AG04450 (cell line): ENCODE results near the gene BRF1. TPM values are rescaled to one million over a fixed set of nuclear protein-coding genes. Genes with fewer than 3 reads are reported as not detected.

Source experiments
- CTCF ChIA-PET: fragments of 300-600, 350-600 bp; formaldehyde crosslinking; extraction: SDS; loops from one replicate; lab custom pipeline; 2022; ENCODE audit warnings: antibody characterized with exemption, inconsistent platforms; lab: Charles Lee
- POLR2A ChIA-PET: fragments of 350-600 bp; formaldehyde crosslinking; extraction: SDS; loops from one replicate; lab custom pipeline; 2021; ENCODE audit warnings: antibody characterized with exemption, inconsistent platforms; lab: Yijun Ruan, JAX
- DNase-seq: peaks from one replicate; pipeline ENCODE4 v3.0.0-alpha.2; 2011; ENCODE audit warnings: low read depth, low spot score
- H3K27ac ChIP-seq: one replicate; pipeline ENCODE4 v1.5.1; 2012; ENCODE audit warnings: low read depth, low read length, control low read depth
- H3K27me3 ChIP-seq: one replicate; pipeline ENCODE4 v1.6.0; 2012; ENCODE audit warnings: low read length; ENCODE audit not compliant: control insufficient read depth, insufficient read depth
- H3K4me3 ChIP-seq: 2 replicates; pipeline ENCODE4 v1.5.1; 2011; ENCODE audit warnings: mild to moderate bottlenecking, low read depth, low read length, control low read depth
- H3K9me3 ChIP-seq: 2 replicates; pipeline ENCODE4 v1.5.1; 2012; ENCODE audit warnings: low read length; ENCODE audit not compliant: control insufficient read depth, insufficient read depth
- polyA plus RNA-seq: library from polyadenylated mRNA; depleted of rRNA; stranded (reverse); fragments of >200 nt; gene quantifications from 2 replicates; pipeline ENCODE4 v1.2.3, GENCODE V29; 2011; rRNA removed
- TF ChIP-seq, protein P1 (sequence below): IDR thresholded peaks from 2 replicates; pipeline ENCODE4 v1.5.1; 2011; ENCODE audit warnings: low read depth, low read length, control low read depth, inconsistent platforms

BRF1 gene
- polyA plus RNA-seq, 1 experiment: 6.3 TPM

DNA sequence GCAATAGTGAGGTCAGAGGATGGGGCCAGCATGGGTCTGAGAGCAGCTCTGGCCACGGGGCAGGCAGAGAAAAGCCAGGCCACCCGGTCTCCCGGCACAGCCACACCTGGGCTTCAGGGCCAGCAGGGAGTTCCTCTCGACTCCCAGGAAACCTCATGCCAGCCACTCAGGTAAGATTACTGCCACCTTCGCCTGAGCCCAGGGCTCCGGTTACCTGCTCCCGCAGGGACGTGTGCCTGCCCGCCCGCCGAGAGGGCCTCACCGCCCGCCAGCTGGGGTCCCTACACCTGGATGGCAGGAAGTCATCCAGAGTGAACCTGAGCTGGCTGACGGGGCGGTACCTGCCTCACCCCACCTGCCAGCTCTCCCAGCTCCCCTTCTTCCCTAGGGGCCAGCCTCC, 139.5 kb downstream of the BRF1 start:
- CTCF ChIA-PET: no interaction called here
- H3K27ac ChIP-seq: no peak overlapping the region
- peaks cover 11% of the 10 kb centered on the region for H3K27me3 ChIP-seq
- DNase-seq: no peak
- no peak overlapping the region for H3K4me3 ChIP-seq
- POLR2A ChIA-PET: no interaction called here
- peaks cover 5% of the 10 kb centered on the region for H3K9me3 ChIP-seq
- TF ChIP-seq, protein P1, sequence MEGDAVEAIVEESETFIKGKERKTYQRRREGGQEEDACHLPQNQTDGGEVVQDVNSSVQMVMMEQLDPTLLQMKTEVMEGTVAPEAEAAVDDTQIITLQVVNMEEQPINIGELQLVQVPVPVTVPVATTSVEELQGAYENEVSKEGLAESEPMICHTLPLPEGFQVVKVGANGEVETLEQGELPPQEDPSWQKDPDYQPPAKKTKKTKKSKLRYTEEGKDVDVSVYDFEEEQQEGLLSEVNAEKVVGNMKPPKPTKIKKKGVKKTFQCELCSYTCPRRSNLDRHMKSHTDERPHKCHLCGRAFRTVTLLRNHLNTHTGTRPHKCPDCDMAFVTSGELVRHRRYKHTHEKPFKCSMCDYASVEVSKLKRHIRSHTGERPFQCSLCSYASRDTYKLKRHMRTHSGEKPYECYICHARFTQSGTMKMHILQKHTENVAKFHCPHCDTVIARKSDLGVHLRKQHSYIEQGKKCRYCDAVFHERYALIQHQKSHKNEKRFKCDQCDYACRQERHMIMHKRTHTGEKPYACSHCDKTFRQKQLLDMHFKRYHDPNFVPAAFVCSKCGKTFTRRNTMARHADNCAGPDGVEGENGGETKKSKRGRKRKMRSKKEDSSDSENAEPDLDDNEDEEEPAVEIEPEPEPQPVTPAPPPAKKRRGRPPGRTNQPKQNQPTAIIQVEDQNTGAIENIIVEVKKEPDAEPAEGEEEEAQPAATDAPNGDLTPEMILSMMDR: no peak

DNA sequence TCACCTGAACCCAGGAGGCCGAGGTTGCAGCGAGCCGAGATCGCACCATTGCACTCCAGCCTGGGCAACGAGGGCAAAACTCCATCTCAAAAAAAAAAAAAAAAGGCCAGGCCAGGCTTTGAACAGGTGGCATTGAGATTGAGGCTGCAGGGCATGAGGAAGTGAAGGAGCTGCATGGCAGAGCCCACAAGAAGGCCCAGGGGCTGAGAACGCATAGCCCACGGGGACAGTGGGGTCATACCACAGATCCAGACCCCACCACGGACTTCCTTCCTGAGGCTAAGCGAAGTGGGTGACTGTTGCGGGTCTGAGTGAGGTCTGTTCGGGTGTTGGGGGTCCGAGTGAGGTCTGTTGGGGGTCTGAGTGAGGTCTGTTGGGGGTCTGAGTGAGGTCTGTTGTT, 140.0 kb downstream of the BRF1 start:
- peaks cover 9% of the 10 kb centered on the region for H3K27me3 ChIP-seq
- DNase-seq: no peak
- H3K27ac ChIP-seq: no peak overlapping the region
- ChIA-PET POLR2A (no interaction called here), CTCF (no interaction called here)
- no peak overlapping the region for H3K4me3 ChIP-seq
- peaks cover 5% of the 10 kb centered on the region for H3K9me3 ChIP-seq
- TF ChIP-seq, protein P1: no peak

DNA sequence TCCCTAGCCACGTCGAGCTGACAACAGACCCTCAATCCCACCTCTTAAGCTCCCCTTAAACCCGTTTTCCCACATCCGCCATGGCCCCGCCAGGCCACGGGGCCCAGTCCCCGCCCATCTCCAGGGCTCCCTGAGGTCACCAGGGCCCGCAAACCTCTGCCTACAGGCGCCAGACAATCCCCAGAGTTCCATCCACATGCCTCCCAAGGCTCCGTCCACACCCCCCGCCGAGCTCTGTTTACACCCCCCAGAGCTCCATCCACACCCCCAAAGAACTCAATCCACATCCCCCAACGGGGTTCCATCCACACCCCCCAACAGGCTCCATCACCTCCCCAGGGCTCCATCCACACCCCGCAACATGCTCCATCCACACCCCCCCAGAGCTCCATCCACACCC, 141.5 kb downstream of the BRF1 start:
- DNase-seq: no peak
- ChIA-PET POLR2A (no interaction called here), CTCF (interaction anchor here (0.6 to 1.0 kb wide), 2 partner anchors 13 to 193 kb away, joined by 3 to 9 read pairs; no protein-coding TSS in a partner anchor)
- Histone ChIP-seq H3K9me3 (peaks cover 5% of the 10 kb centered on the region), H3K27me3 (peaks cover 9% of the 10 kb centered on the region), H3K4me3 (no peak overlapping the region), H3K27ac (no peak overlapping the region)
- TF ChIP-seq, protein P1: no peak

Other genes starting within 250 kb of the BRF1 start
- 0.07 and 0.14 TPM in 2 replicates for gene GPR132, start 235.6 kb downstream of the BRF1 start, polyA plus RNA-seq
- 0.17 and 0.22 TPM in 2 replicates for gene JAG2, start 132.2 kb downstream of the BRF1 start, polyA plus RNA-seq
- gene NUDT14, start 119.7 kb downstream of the BRF1 start, polyA plus RNA-seq: 7.2 and 11.0 TPM in 2 replicates
- gene BTBD6, start 52.5 kb downstream of the BRF1 start, polyA plus RNA-seq: 27.3 and 32.0 TPM in 2 replicates
- 13.0 and 16.1 TPM in 2 replicates for gene PACS2, start 13.7 kb upstream of the BRF1 start, polyA plus RNA-seq
- 0.05 and 0.14 TPM in 2 replicates for gene TEX22, start 97.5 kb upstream of the BRF1 start, polyA plus RNA-seq
- gene MTA1, start 118.8 kb upstream of the BRF1 start, polyA plus RNA-seq: 36.0 and 48.0 TPM in 2 replicates
- 28.2 and 43.8 TPM in 2 replicates for gene CRIP2, start 173.8 kb upstream of the BRF1 start, polyA plus RNA-seq
- gene CRIP1, start 185.9 kb upstream of the BRF1 start, polyA plus RNA-seq: 0.74 and 0.86 TPM in 2 replicates
- gene TEDC1, start 190.2 kb upstream of the BRF1 start, polyA plus RNA-seq: 1.7 and 1.9 TPM in 2 replicates
- gene TMEM121, start 225.6 kb upstream of the BRF1 start, polyA plus RNA-seq: 1.5 and 2.0 TPM in 2 replicates